OCI-LY3 (cell line): ENCODE results near the gene RAP1A.

Source experiments
- H2AFZ ChIP-seq: fragments of 200-600, 300-600 bp; shearing (Covaris generic); 2 replicates; pipeline ENCODE4 v1.6.0; 2014; ENCODE audit warnings: antibody characterized with exemption, low read depth, low read length
- H3K27ac ChIP-seq: fragments of 200-600, 300-600 bp; sonication (generic); 2 replicates; pipeline ENCODE4 v1.5.1; 2014; ENCODE audit warnings: mild to moderate bottlenecking, low read length, moderate library complexity, mixed read lengths
- H3K27me3 ChIP-seq: fragments of 200-600, 300-600 bp; sonication (generic); 2 replicates; pipeline ENCODE4 v1.6.1; 2014; ENCODE audit warnings: low read depth, low read length, mixed read lengths
- H3K36me3 ChIP-seq: fragments of 200-600, 300-600 bp; sonication (generic); replicated peaks from 2 replicates; pipeline ENCODE3; 2014; ENCODE audit warnings: low read depth, low read length, mixed read lengths
- H3K4me1 ChIP-seq: fragments of 300-600, 200-600 bp; sonication (generic); 2 replicates; pipeline ENCODE4 v1.6.1; 2014; ENCODE audit warnings: low read length, mixed read lengths
- H3K4me2 ChIP-seq: fragments of 200-600, 300-600 bp; sonication (generic); 2 replicates; pipeline ENCODE4 v1.6.1; 2014; ENCODE audit warnings: low read length, mixed read lengths
- H3K4me3 ChIP-seq: fragments of 300-600, 200-600 bp; sonication (generic); 2 replicates; pipeline ENCODE4 v1.5.1; 2014; ENCODE audit warnings: antibody characterized with exemption, mild to moderate bottlenecking, low read length, moderate library complexity
- H3K79me2 ChIP-seq: fragments of 300-600, 200-600 bp; shearing (Covaris generic); 2 replicates; pipeline ENCODE4 v1.6.1; 2014; ENCODE audit warnings: mild to moderate bottlenecking, low read length, mixed read lengths
- H3K9ac ChIP-seq: fragments of 300-600, 200-600 bp; shearing (Covaris generic); 2 replicates; pipeline ENCODE4 v1.6.0; 2014; ENCODE audit warnings: mild to moderate bottlenecking, low read length, moderate library complexity
- H3K9me3 ChIP-seq: fragments of 200-600, 300-600 bp; shearing (Covaris generic); 2 replicates; pipeline ENCODE4 v1.6.1; 2014; ENCODE audit warnings: low read length, mixed read lengths; ENCODE audit not compliant: insufficient read depth
- H4K20me1 ChIP-seq: fragments of 200-600, 300-600 bp; sonication (generic); 2 replicates; pipeline ENCODE4 v1.6.1; 2016; ENCODE audit warnings: low read length, mixed read lengths; ENCODE audit not compliant: insufficient read depth
- EZH2phosphoT487 ChIP-seq: fragments of 200-600 bp; shearing (Covaris generic); IDR thresholded peaks from 2 replicates; pipeline ENCODE4 v1.6.1; 2018; ENCODE audit warnings: antibody characterized with exemption, mixed run types, low read depth
- TF ChIP-seq, protein P1 (sequence below): fragments of 200-600, 300-600 bp; sonication (generic); IDR thresholded peaks from 2 replicates; pipeline ENCODE4 v1.5.1; 2014; ENCODE audit warnings: antibody characterized with exemption, low read length, low read depth

RAP1A gene

DNA sequence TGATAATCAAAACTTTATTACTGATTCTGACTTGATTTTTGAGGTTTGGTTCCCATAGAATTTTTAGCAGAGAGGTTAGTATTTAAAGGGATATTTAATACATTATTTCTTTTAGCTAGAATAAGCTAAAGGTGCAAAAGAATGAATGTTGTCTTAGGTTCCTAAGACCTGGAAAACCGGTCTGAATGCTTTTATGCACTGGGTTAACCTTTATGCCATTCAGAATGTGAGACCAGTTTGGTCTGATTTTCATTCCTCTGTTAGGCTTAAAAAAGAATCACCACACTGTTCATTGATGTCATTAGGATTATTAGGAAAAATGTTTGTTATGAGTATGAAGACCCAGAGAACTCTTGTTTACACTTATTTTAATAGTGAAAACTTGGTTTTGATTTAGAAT lies 30.1 kb downstream of the RAP1A start:
- Histone ChIP-seq H3K36me3 (peaks cover 20% of the 10 kb centered on the region), H4K20me1 (peaks cover 92% of the 10 kb centered on the region), H3K9ac (no peak overlapping the region), H3K4me2 (no peak overlapping the region), H2AFZ (no peak overlapping the region), H3K79me2 (peaks cover 100% of the 10 kb centered on the region), H3K4me3 (no peak overlapping the region), H3K9me3 (no peaks in the 10 kb centered on the region), H3K27me3 (no peaks in the 10 kb centered on the region), H3K4me1 (peaks cover 29% of the 10 kb centered on the region), H3K27ac (no peak overlapping the region)
- no peak for TF ChIP-seq EZH2phosphoT487
- TF ChIP-seq, protein P1, sequence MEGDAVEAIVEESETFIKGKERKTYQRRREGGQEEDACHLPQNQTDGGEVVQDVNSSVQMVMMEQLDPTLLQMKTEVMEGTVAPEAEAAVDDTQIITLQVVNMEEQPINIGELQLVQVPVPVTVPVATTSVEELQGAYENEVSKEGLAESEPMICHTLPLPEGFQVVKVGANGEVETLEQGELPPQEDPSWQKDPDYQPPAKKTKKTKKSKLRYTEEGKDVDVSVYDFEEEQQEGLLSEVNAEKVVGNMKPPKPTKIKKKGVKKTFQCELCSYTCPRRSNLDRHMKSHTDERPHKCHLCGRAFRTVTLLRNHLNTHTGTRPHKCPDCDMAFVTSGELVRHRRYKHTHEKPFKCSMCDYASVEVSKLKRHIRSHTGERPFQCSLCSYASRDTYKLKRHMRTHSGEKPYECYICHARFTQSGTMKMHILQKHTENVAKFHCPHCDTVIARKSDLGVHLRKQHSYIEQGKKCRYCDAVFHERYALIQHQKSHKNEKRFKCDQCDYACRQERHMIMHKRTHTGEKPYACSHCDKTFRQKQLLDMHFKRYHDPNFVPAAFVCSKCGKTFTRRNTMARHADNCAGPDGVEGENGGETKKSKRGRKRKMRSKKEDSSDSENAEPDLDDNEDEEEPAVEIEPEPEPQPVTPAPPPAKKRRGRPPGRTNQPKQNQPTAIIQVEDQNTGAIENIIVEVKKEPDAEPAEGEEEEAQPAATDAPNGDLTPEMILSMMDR = no peak

DNA sequence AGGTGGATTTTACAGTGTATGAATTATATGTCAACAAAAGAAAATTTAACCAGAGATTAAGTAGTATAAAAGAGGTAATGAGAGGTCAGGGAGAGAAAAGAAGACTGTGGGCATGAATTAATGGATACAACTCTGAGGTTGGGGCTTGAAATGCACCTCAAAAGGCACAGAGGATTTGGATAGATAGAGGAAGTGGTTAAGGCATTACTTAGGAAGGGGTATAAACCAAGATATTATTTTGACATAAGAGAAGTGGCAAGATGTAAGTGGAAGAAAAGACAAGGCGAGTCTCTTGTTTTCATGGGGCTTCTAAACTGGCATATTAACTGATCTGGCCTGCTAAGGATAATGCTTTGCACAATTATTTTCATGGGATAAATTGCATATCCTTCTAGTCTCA lies 34.1 kb downstream of the RAP1A start:
- Histone ChIP-seq H3K4me3 (no peak overlapping the region), H3K9ac (no peak overlapping the region), H3K27me3 (no peaks in the 10 kb centered on the region), H3K4me2 (peak overlapping the region; percentile 59; the same call in 1 of the 2 replicates), H4K20me1 (peaks cover 91% of the 10 kb centered on the region), H3K9me3 (no peaks in the 10 kb centered on the region), H3K27ac (peak overlapping the region; percentile 59; the same call in 1 of the 2 replicates), H2AFZ (no peak overlapping the region), H3K4me1 (peaks cover 42% of the 10 kb centered on the region), H3K36me3 (peaks cover 10% of the 10 kb centered on the region), H3K79me2 (peaks cover 100% of the 10 kb centered on the region)
- no peak for TF ChIP-seq EZH2phosphoT487

DNA sequence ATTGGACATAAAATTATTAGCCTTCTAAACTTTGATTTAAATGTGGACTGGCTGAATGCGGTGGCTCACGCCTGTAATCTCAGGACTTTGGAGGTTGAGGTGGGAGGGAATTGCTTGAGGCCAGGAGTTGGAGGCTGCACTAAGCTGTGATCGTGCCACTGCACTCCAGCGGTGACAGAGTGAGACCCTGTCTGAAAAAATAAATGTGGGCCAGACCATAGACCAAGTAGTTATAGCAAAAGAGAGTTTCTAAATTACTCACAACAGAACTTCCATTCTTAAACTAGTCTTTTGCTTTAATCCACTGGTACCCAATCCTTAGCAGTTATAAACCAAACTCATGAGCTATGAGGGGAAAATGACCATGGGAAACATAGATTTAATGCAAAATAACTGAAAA lies 35.2 kb downstream of the RAP1A start:
- Histone ChIP-seq H3K4me2 (peak overlapping the region; percentile 59), H3K27ac (peak overlapping the region; percentile 59), H3K27me3 (no peaks in the 10 kb centered on the region), H2AFZ (no peak overlapping the region), H3K36me3 (peaks cover 12% of the 10 kb centered on the region), H3K79me2 (peaks cover 100% of the 10 kb centered on the region), H4K20me1 (peaks cover 91% of the 10 kb centered on the region), H3K4me1 (peaks cover 49% of the 10 kb centered on the region), H3K9me3 (no peaks in the 10 kb centered on the region), H3K9ac (peak overlapping the region; percentile 14; the same call in 1 of the 2 replicates), H3K4me3 (0 out of 2 replicates have a peak overlapping the region, but pooled peaks have one; percentile 9)
- no peak for TF ChIP-seq EZH2phosphoT487
- TF ChIP-seq, protein P1 = no peak

DNA sequence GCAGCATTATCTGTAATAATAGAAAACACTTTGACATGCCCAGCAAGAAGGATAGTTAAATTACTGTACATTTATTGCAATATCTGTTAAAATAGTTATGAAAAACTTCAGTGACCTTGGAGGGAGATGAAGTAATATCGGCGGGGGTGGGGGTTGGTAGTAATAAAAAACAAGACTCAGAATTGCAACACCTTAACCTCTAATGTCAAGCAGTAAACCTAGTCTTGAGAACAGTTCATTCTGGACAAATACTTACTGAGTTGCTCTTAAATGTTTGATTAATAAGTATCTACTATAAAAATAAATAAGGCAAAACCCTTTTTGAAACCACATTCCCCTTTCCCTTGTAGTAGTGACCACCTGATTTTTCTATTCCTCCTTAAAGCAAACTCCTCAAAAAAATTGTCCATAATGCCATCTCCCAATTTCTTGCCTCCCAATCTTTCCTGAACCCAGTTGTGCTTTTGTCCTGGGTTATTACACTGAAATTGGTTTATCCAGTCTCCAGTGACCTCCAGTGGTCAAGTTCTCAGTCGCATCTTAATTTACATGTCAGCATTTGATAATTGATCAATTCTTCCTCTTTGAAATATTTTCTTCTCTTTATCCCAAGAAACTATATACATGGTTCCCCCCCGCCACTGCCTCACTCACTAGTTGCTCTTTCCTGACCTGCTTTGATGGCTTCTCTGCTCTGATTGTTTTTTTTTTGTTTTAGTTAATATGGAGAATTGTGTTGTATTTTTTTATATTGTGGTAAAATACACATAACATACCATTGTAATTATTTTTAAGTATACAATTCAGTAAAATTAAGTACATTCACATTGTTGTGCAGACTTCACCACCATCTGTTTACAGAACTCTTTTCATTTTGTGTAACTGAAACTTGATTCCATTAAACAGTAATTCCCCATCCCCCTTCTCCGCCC lies 36.8 kb downstream of the RAP1A start:
- H3K4me1 ChIP-seq = peaks cover 59% of the 10 kb centered on the region
- no peaks in the 10 kb centered on the region for H3K9me3 ChIP-seq
- TF ChIP-seq, protein P1 = peak; percentile 52
- no peak for TF ChIP-seq EZH2phosphoT487
- no peak overlapping the region; the same call in 1 of the 2 replicates for H3K27ac ChIP-seq
- peaks cover 22% of the 10 kb centered on the region for H3K36me3 ChIP-seq
- no peak overlapping the region for H3K9ac ChIP-seq
- H3K27me3 ChIP-seq = no peaks in the 10 kb centered on the region
- no peak overlapping the region for H3K4me3 ChIP-seq
- no peak overlapping the region for H2AFZ ChIP-seq
- H3K79me2 ChIP-seq = peaks cover 100% of the 10 kb centered on the region
- peak overlapping the region; percentile 9; the same call in 1 of the 2 replicates for H3K4me2 ChIP-seq
- H4K20me1 ChIP-seq = peaks cover 94% of the 10 kb centered on the region
